Lung (tissue), 12 donors: ENCODE measurements around the gene CA10. TPM values are rescaled to one million over a fixed set of nuclear protein-coding genes. Genes with fewer than 3 reads are reported as not detected.

Experiments
- ATAC-seq: fragments of 200-7000 bp; cut with Tn5 transposase; one replicate; pipeline ENCODE4 v1.9.1; 2020; ENCODE audit warnings: moderate number of reproducible peaks; ENCODE audit not compliant: insufficient read depth, low FRiP score
- DNase-seq, 3 donors: peaks; one replicate each; pipeline ENCODE4 v3.0.0-alpha.2; 2013 to 2017
- H3K27ac ChIP-seq, 2 donors: one replicate each; pipeline ENCODE4 v1.5.1; 2013; ENCODE audit warnings: mild to moderate bottlenecking in 2 of 2, moderate library complexity in 2 of 2, control low read depth in 1 of 2, inconsistent platforms in 1 of 2, low read depth in 1 of 2, low read length in 1 of 2
- H3K27me3 ChIP-seq, 3 donors: one replicate each; pipeline ENCODE4 v1.5.1; 2013; ENCODE audit warnings: low read length in 2 of 3; ENCODE audit not compliant: control insufficient read depth in 3 of 3, insufficient read depth in 3 of 3
- H3K36me3 ChIP-seq, 4 donors: one replicate each; pipeline ENCODE4 v1.5.1; 2013; ENCODE audit warnings: low read length in 4 of 4, mild to moderate bottlenecking in 1 of 4, moderate library complexity in 1 of 4; ENCODE audit not compliant: control insufficient read depth in 4 of 4, insufficient read depth in 4 of 4
- H3K4me1 ChIP-seq, 5 donors: one replicate each; pipeline ENCODE4 v1.5.1; 2013; ENCODE audit warnings: low read length in 5 of 5, mild to moderate bottlenecking in 2 of 5, moderate library complexity in 1 of 5; ENCODE audit not compliant: control insufficient read depth in 5 of 5, insufficient read depth in 5 of 5
- H3K4me3 ChIP-seq: one replicate; pipeline ENCODE4 v1.5.1; 2013; ENCODE audit warnings: mild to moderate bottlenecking, control low read depth, moderate library complexity
- H3K9ac ChIP-seq, 2 donors: one replicate each; pipeline ENCODE4 v1.5.1; 2013; ENCODE audit warnings: low read length in 2 of 2, control low read depth in 1 of 2; ENCODE audit not compliant: insufficient read depth in 1 of 2
- H3K9me3 ChIP-seq, 4 donors: one replicate each; pipeline ENCODE4 v1.5.1; 2013; ENCODE audit warnings: low read length in 3 of 4, mild to moderate bottlenecking in 1 of 4, moderate library complexity in 1 of 4; ENCODE audit not compliant: control insufficient read depth in 4 of 4, insufficient read depth in 3 of 4
- WGBS, 2 donors: extraction: QIAGEN DNeasy Blood & Tissue Kit; methylation state at CpG; one replicate each; pipeline ENCODE4 v1.1.7; 2013; 5-methylcytosine and 5-hydroxymethylcytosine counted together
- polyA plus RNA-seq, 2 donors: library from polyadenylated mRNA; stranded (reverse); fragments of 200-250 nt; gene quantifications; one replicate each; pipeline ENCODE4 v1.2.1, GENCODE V29; 2013
- total RNA-seq, 2 donors: library from RNA; depleted of rRNA in 1 of 2; stranded (reverse); fragments of >200 nt in 1 of 2; gene quantifications; one replicate each; pipeline ENCODE4 v1.2.1, GENCODE V29; 2014 to 2021
- TF ChIP-seq, protein P1 (sequence below): IDR thresholded peaks from 2 replicates; pipeline ENCODE4 v1.5.1; 2012; ENCODE audit warnings: mild to moderate bottlenecking; ENCODE audit errors: control extremely low read depth, extremely low read depth
- donor health status: control.
- donor health status: control.
- donor health status: Bipolar disorder and iron deficiency.
- donor health status: healthy.
- donor health status: DM: yes; HTN: yes; CAD: no.

Gene CA10
- total and polyA plus RNA-seq, 4 donors = 0.04 to 0.17 TPM; not detected in 2

DNA sequence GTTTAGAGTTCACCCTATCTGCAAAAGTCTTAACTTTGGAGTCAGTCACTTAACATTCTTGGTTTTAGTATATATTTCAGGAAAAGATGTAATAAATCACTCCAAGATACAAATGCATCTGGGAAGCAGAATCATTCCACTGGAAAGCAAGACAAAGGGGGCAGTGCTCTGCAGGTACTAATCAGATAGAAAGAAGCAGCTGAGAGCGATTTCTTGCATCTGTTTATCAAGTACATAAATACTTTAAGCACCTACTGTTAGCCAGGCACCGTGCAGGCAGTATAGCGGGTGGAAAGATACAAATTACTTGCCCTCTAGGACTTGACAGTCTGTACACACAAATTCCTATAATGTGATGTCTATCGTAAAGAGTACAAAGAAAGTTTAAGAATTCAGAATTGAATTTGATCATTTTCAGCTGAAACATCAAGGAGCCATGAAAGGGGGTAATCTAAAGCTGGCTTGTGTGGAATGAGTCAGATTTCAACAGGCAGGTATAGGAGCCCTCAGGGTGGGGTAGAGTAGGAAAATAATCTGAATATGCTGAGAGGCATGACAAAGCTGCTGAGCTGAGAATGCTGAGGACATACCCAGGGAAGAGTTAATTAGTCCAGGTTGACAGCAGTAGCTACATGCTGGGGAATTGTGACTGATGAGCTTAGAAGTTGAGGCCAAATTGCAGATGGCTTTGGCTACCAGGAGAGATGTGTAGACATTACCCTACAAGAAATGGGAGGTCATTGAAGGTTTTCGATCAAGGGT is 110.2 kb downstream of the CA10 start:
- 58 to 73% methylated on average over 5 of the region's 5 CpGs for WGBS, 2 donors
- Histone ChIP-seq H3K9ac (no peak overlapping the region), H3K4me1 (no peaks in the 10 kb centered on the region), H3K9me3 (no peaks in the 10 kb centered on the region), H3K27me3 (no peaks in the 10 kb centered on the region), H3K4me3 (no peak overlapping the region), H3K36me3 (no peaks in the 10 kb centered on the region), H3K27ac (no peak overlapping the region)
- ATAC-seq (no peak), DNase-seq (no peak)
- TF ChIP-seq, protein P1, sequence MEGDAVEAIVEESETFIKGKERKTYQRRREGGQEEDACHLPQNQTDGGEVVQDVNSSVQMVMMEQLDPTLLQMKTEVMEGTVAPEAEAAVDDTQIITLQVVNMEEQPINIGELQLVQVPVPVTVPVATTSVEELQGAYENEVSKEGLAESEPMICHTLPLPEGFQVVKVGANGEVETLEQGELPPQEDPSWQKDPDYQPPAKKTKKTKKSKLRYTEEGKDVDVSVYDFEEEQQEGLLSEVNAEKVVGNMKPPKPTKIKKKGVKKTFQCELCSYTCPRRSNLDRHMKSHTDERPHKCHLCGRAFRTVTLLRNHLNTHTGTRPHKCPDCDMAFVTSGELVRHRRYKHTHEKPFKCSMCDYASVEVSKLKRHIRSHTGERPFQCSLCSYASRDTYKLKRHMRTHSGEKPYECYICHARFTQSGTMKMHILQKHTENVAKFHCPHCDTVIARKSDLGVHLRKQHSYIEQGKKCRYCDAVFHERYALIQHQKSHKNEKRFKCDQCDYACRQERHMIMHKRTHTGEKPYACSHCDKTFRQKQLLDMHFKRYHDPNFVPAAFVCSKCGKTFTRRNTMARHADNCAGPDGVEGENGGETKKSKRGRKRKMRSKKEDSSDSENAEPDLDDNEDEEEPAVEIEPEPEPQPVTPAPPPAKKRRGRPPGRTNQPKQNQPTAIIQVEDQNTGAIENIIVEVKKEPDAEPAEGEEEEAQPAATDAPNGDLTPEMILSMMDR = no peak

DNA sequence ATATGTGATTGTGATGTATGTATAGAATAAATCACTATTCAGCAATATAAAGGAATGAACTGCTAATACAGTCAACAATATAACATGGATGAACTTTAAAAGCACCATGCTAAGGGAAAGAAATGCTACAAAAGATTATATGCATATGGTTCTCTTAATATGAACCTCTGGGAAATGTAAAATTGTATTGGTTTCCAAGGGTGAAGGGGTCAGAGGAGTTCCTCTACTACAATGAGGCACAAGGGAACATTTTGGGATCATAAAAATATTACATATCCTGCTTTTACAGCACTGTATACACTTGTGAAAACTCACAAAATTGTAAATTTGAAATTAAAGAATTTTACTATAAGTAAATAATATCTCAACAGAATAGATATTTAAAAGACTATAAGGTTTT is 111.4 kb downstream of the CA10 start:
- no peaks in the 10 kb centered on the region for H3K36me3 ChIP-seq
- H3K9ac ChIP-seq = no peak overlapping the region
- no peak for ATAC-seq
- no peaks in the 10 kb centered on the region for H3K27me3 ChIP-seq
- no peaks in the 10 kb centered on the region for H3K9me3 ChIP-seq
- no peak overlapping the region for H3K4me3 ChIP-seq
- TF ChIP-seq, protein P1 = no peak
- no peak overlapping the region for H3K27ac ChIP-seq
- no peaks in the 10 kb centered on the region for H3K4me1 ChIP-seq
- DNase-seq = no peak

DNA sequence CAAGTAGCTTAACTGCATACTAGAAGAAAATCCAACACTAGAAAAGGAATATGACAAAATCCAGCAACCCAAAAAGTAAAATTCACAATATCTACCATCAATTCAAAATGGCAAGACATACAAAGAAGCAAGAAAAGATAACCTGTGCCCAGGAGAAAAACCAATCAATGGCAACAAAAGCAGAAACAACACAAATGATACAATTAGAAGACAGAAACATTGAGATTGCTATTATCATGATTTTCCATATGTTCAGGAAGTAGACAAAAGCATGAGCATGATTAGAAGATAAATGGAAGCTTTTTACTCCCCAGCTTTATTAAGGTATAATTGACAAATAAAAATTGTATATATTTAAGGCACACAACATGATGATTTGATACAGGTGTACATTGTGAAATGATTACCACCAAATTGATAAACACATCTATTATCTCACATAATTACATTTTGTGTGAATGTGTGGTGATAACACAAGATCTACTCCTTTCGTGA is 117.3 kb downstream of the CA10 start:
- 77 to 97% methylated on average over 1 of the region's 1 CpG for WGBS, 2 donors
- H3K9me3 ChIP-seq = no peaks in the 10 kb centered on the region
- ATAC-seq (no peak), DNase-seq (no peak)
- H3K36me3 ChIP-seq = no peaks in the 10 kb centered on the region
- no peak overlapping the region for H3K4me3 ChIP-seq
- TF ChIP-seq, protein P1 = no peak
- no peaks in the 10 kb centered on the region for H3K4me1 ChIP-seq
- H3K27ac ChIP-seq = no peak overlapping the region
- H3K9ac ChIP-seq = no peak overlapping the region
- H3K27me3 ChIP-seq = no peaks in the 10 kb centered on the region

DNA sequence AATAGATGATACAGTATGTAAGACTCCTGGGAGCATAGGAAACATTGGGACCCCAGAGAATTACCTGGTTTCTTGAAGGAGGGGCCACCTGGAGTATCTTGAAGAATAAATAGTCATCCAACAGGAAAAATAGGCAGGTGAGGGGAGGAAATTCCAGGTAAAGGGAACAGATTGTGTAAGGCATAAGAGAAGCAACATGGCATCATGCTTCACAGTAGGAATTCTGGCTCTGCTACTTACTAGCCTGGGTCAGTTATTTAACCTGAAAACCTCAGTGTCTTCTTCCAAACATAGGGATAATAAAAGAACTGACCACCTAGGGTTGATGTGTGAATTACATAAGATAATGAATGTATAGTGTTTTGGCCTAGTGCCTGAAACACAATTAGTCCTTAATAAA is 122.1 kb downstream of the CA10 start:
- ATAC-seq = no peak
- DNase-seq = no peak
- H3K36me3 ChIP-seq = no peaks in the 10 kb centered on the region

More for the DNA sequence above, 122.1 kb downstream of the CA10 start:
- no peak overlapping the region for H3K27ac ChIP-seq
- no peaks in the 10 kb centered on the region for H3K4me1 ChIP-seq
- no peak overlapping the region for H3K9ac ChIP-seq
- H3K27me3 ChIP-seq = no peaks in the 10 kb centered on the region
- H3K9me3 ChIP-seq = no peaks in the 10 kb centered on the region
- H3K4me3 ChIP-seq = no peak overlapping the region
- TF ChIP-seq, protein P1 = no peak
